ENCODE results near the gene TXNDC15. TPM values are rescaled to one million over a fixed set of nuclear protein-coding genes. Genes with fewer than 3 reads are reported as not detected.

The TXNDC15 gene
- polyA plus RNA-seq, 1 of the 3 experiments (the other 2 are of a cell fraction): 112 TPM

- TF ChIP-seq, protein P1, sequence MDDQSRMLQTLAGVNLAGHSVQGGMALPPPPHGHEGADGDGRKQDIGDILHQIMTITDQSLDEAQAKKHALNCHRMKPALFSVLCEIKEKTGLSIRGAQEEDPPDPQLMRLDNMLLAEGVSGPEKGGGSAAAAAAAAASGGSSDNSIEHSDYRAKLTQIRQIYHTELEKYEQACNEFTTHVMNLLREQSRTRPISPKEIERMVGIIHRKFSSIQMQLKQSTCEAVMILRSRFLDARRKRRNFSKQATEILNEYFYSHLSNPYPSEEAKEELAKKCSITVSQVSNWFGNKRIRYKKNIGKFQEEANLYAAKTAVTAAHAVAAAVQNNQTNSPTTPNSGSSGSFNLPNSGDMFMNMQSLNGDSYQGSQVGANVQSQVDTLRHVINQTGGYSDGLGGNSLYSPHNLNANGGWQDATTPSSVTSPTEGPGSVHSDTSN (IDR thresholded peaks at IDR 0.05): no peak
- TF ChIP-seq RXRA (IDR thresholded peaks at IDR 0.05; ENCODE audit: borderline replicate concordance, low read depth) (no peak), TAF1 (IDR thresholded peaks at IDR 0.05; ENCODE audit: borderline replicate concordance, low read depth, low read length) (no peak), RCOR1 (IDR thresholded peaks at IDR 0.05; ENCODE audit: low read length) (no peak), TCF12 (IDR thresholded peaks at IDR 0.05) (no peak), RFX5 (IDR thresholded peaks at IDR 0.05; ENCODE audit: low read length) (no peak)
These were observed 3.0 kb downstream of the TXNDC15 start (continued) for GRCh38 chr5:134877159-134877558.

GRCh38 chr5:134878403-134878802, 4.2 kb downstream of the TXNDC15 start:
- ChIA-PET CTCF (interaction anchor here (2.4 kb wide), 1 partner anchor 27 kb away, joined by 12 read pairs; the partner anchor contains the start of gene PCBD2), POLR2A (no interaction called here)
- no peak overlapping the region for H3K27ac ChIP-seq (ENCODE audit: low read depth in 2 of 2, low read length in 1 of 2)
- no peak overlapping the region for H2AFZ ChIP-seq (ENCODE audit: low read depth)
- TF ChIP-seq NFIC (IDR thresholded peaks at IDR 0.05; ENCODE audit: borderline replicate concordance) (no peak), EZH2phosphoT487 (IDR thresholded peaks at IDR 0.05; ENCODE audit: borderline replicate concordance, low read depth) (no peak), SMC3 (IDR thresholded peaks at IDR 0.05; ENCODE audit: low read depth, low read length) (no peak), REST (IDR thresholded peaks at IDR 0.05; ENCODE audit: low read depth, low read length) (no peak)
- TF ChIP-seq, protein P2, sequence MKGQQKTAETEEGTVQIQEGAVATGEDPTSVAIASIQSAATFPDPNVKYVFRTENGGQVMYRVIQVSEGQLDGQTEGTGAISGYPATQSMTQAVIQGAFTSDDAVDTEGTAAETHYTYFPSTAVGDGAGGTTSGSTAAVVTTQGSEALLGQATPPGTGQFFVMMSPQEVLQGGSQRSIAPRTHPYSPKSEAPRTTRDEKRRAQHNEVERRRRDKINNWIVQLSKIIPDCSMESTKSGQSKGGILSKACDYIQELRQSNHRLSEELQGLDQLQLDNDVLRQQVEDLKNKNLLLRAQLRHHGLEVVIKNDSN (IDR thresholded peaks at IDR 0.05; ENCODE audit: borderline replicate concordance, low read depth): no peak
- peaks cover 9 to 20% of the 10 kb centered on the region in 2 experiments; a peak in 2 of 4 replicates for H3K4me1 ChIP-seq (ENCODE audit: control insufficient read depth in 1 of 2, insufficient read depth in 2 of 2, low read depth in 1 of 2, low read length in 1 of 2)
- H3K4me2 ChIP-seq: no peak overlapping the region
- peaks cover 0 to 4% of the 10 kb centered on the region in 2 experiments for H3K36me3 ChIP-seq (replicated peaks in 1 of 2; ENCODE audit: control insufficient read depth in 1 of 2, insufficient read depth in 2 of 2, low read length in 1 of 2)
- H3K27me3 ChIP-seq (ENCODE audit: insufficient read depth): no peaks in the 10 kb centered on the region
- WGBS (ENCODE audit: low lambda C conversion rate): 100% methylated on average over 3 of the region's 3 CpGs
- H3K9ac ChIP-seq: no peak overlapping the region
- no peak for DNase-seq
- no peaks in the 10 kb centered on the region for H3K9me3 ChIP-seq
- no peak overlapping the region for H3K4me3 ChIP-seq (ENCODE audit: low read depth in 2 of 2, low read length in 1 of 2)
- peaks cover 14% of the 10 kb centered on the region for H3F3A ChIP-seq (replicated peaks; ENCODE audit: insufficient read depth)
- H4K20me1 ChIP-seq (ENCODE audit: insufficient read depth): no peaks in the 10 kb centered on the region; the same call in 1 of the 2 replicates
- peaks cover 65% of the 10 kb centered on the region for H3K79me2 ChIP-seq (ENCODE audit: insufficient read depth)
- H3K9me2 ChIP-seq: no peaks in the 10 kb centered on the region

All from SK-N-SH (cell line).